WTC11 (cell line): ENCODE data around the gene CCNA2. TPM values are rescaled to one million over a fixed set of nuclear protein-coding genes. Genes with fewer than 3 reads are reported as not detected.

ENCODE experiments used
- ATAC-seq: fragments of 200-7000 bp; cut with Tn5 transposase; 2 replicates; pipeline ENCODE4 v1.10.0; 2021; ENCODE audit warnings: mild to moderate bottlenecking, moderate library complexity
- CTCF ChIA-PET: fragments of 300-600 bp; sonication (Branson Sonifier 250); formaldehyde crosslinking; loops from one replicate; lab custom pipeline; 2021; ENCODE audit warnings: antibody characterized with exemption; lab: Charles Lee
- POLR2A ChIA-PET: fragments of 350-600 bp; sonication (Branson Sonifier 250); formaldehyde crosslinking; loops from one replicate; lab custom pipeline; 2021; ENCODE audit warnings: antibody characterized with exemption; lab: Charles Lee
- DNase-seq: peaks from one replicate; pipeline ENCODE4 v3.0.0; 2021; ENCODE audit warnings: low spot score
- H3K27ac Mint-ChIP-seq: 2 replicates; pipeline ENCODE4 v1.8.0; 2021; ENCODE audit warnings: mixed read lengths
- H3K27me3 Mint-ChIP-seq: 2 replicates; pipeline ENCODE4 v1.8.0; 2021; ENCODE audit warnings: low read depth, mild to moderate bottlenecking, moderate library complexity, mixed read lengths
- H3K36me3 Mint-ChIP-seq: 2 replicates; pipeline ENCODE4 v1.8.0; 2021; ENCODE audit warnings: mixed read lengths
- H3K4me1 Mint-ChIP-seq: 2 replicates; pipeline ENCODE4 v1.8.0; 2022; ENCODE audit warnings: mixed read lengths
- H3K4me3 Mint-ChIP-seq: 2 replicates; pipeline ENCODE4 v1.8.0; 2021; ENCODE audit warnings: mild to moderate bottlenecking, moderate library complexity, mixed read lengths
- H3K9me3 Mint-ChIP-seq: 2 replicates; pipeline ENCODE4 v1.8.0; 2021; ENCODE audit warnings: mixed read lengths
- CREB1 ChIP-seq: sonication (generic); formaldehyde crosslinking; IDR thresholded peaks from 2 replicates; pipeline ENCODE4 v1.8.0; 2023; ENCODE audit warnings: mild to moderate bottlenecking, missing genetic modification reagents
- ELF4 ChIP-seq: sonication (generic); formaldehyde crosslinking; IDR thresholded peaks from 2 replicates; pipeline ENCODE4 v1.8.1; 2022; ENCODE audit warnings: low read depth, mild to moderate bottlenecking, moderate library complexity, missing genetic modification reagents
- GRHL2 ChIP-seq: fragments of 250-450 bp; sonication (Bioruptor Pico); IDR thresholded peaks from 2 replicates; pipeline ENCODE4 v1.8.0; 2022; ENCODE audit warnings: mild to moderate bottlenecking, moderate library complexity; ENCODE audit not compliant: insufficient replicate concordance, severe bottlenecking
- GTF2I ChIP-seq: fragments of 250-450 bp; sonication (Bioruptor Pico); conservative IDR thresholded peaks from 2 replicates; pipeline ENCODE4 v1.4.0; 2021; ENCODE audit warnings: mild to moderate bottlenecking
- KAT7 ChIP-seq: sonication (generic); formaldehyde crosslinking; IDR thresholded peaks from 2 replicates; pipeline ENCODE4 v1.8.1; 2023; ENCODE audit warnings: missing genetic modification reagents, mild to moderate bottlenecking, borderline replicate concordance
- NR3C1 ChIP-seq: sonication (generic); formaldehyde crosslinking; conservative IDR thresholded peaks from 2 replicates; pipeline ENCODE4 v1.8.1; 2023; ENCODE audit warnings: low read depth, mild to moderate bottlenecking, missing genetic modification reagents
- OVOL2 ChIP-seq: fragments of 250-450 bp; sonication (Bioruptor Pico); IDR thresholded peaks from 2 replicates; pipeline ENCODE4 v1.9.0; 2021; ENCODE audit warnings: mild to moderate bottlenecking, borderline replicate concordance
- SMAD3 ChIP-seq: sonication (generic); formaldehyde crosslinking; IDR thresholded peaks from 2 replicates; pipeline ENCODE4 v1.8.0; 2022; ENCODE audit warnings: missing genetic modification reagents, mild to moderate bottlenecking, borderline replicate concordance
- SMAD4 ChIP-seq: sonication (generic); formaldehyde crosslinking; IDR thresholded peaks from 2 replicates; pipeline ENCODE4 v1.8.0; 2022; ENCODE audit warnings: mild to moderate bottlenecking, missing genetic modification reagents
- ZNF396 ChIP-seq: fragments of 250-450 bp; sonication (Bioruptor Pico); IDR thresholded peaks from 2 replicates; pipeline ENCODE4 v1.8.0; 2021; ENCODE audit warnings: mild to moderate bottlenecking, moderate library complexity, borderline replicate concordance
- total RNA-seq: library from RNA; stranded (reverse); gene quantifications from 3 replicates; pipeline ENCODE4 v1.2.3, GENCODE V29; 2021
- TF ChIP-seq, protein P1 (sequence below): sonication (generic); formaldehyde crosslinking; IDR thresholded peaks from 2 replicates; pipeline ENCODE4 v1.8.1; 2022; ENCODE audit warnings: missing genetic modification reagents, borderline replicate concordance
- TF ChIP-seq, protein P2 (sequence below): fragments of 250-450 bp; sonication (Bioruptor Pico); IDR thresholded peaks from 2 replicates; pipeline ENCODE4 v2.1.2; 2022; ENCODE audit warnings: mild to moderate bottlenecking, moderate library complexity
- TF ChIP-seq, protein P3 (sequence below): sonication (generic); formaldehyde crosslinking; IDR thresholded peaks from 2 replicates; pipeline ENCODE4 v1.8.0; 2022; ENCODE audit warnings: missing genetic modification reagents
- TF ChIP-seq, protein P4 (sequence below): sonication (generic); formaldehyde crosslinking; IDR thresholded peaks from 2 replicates; pipeline ENCODE4 v1.8.0; 2022; ENCODE audit warnings: mild to moderate bottlenecking, missing genetic modification reagents
- TF ChIP-seq, protein P5 (sequence below): sonication (generic); formaldehyde crosslinking; IDR thresholded peaks from 2 replicates; pipeline ENCODE4 v1.8.1; 2023; ENCODE audit warnings: mild to moderate bottlenecking, missing genetic modification reagents
- TF ChIP-seq, protein P6 (sequence below): sonication (generic); formaldehyde crosslinking; IDR thresholded peaks from 2 replicates; pipeline ENCODE4 v1.8.1; 2023; ENCODE audit warnings: mild to moderate bottlenecking, missing genetic modification reagents
- TF ChIP-seq, protein P7 (sequence below): fragments of 200-600 bp; IDR thresholded peaks from 2 replicates; pipeline ENCODE4 v1.8.0; 2022; ENCODE audit warnings: antibody characterized with exemption

Gene CCNA2
- total RNA-seq, 1 experiment from 2014 or later: 95.1 TPM

DNA sequence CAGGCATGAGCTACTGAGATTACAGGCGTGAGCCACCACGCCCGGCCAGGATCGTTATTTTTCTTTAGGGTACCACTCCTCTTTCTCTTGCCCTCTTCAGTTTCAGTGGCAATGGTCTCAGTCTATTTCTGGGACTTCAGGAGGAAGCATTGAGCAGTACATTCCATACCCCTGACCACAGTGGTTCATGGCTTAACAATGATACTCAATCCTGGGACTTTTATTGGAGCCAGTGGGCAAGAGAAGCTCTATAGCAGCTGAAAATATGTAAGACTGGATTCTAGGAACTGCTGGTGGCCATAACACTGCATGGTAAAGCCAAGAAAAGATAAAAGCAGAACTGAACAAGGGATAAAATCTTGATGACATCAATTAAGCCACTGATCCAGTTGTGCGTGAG is 5.8 kb upstream of the CCNA2 start (continued):
- TF ChIP-seq, protein P1, sequence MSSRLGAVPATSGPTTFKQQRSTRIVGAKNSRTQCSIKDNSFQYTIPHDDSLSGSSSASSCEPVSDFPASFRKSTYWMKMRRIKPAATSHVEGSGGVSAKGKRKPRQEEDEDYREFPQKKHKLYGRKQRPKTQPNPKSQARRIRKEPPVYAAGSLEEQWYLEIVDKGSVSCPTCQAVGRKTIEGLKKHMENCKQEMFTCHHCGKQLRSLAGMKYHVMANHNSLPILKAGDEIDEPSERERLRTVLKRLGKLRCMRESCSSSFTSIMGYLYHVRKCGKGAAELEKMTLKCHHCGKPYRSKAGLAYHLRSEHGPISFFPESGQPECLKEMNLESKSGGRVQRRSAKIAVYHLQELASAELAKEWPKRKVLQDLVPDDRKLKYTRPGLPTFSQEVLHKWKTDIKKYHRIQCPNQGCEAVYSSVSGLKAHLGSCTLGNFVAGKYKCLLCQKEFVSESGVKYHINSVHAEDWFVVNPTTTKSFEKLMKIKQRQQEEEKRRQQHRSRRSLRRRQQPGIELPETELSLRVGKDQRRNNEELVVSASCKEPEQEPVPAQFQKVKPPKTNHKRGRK (CRISPR knock-in tag): no peak

DNA sequence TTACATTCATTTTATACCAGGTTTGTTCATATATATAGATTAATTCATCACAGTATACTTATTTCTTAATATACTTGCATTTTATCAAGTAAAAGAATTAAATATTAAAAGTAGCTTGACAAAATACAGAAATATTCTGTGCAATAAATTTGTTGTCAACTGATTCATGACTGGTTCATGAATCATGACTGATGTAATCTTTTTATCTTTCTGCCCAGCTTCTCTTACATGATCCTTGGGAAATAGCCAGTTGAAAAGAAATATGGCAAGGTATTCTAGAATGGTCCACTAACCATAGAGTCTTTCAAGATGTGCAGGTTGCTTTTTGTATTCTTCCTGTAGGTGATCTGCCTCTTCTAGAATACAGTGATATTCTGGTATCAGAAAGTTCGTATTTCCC is 4.2 kb upstream of the CCNA2 start:
- POLR2A ChIA-PET: no interaction called here
- ATAC-seq: no peak
- TF ChIP-seq SMAD3 (CRISPR knock-in tag): no peak
- no peak for TF ChIP-seq ELF4 (CRISPR knock-in tag)
- TF ChIP-seq NR3C1 (CRISPR knock-in tag): no peak
- H3K27me3 Mint-ChIP-seq: no peaks in the 10 kb centered on the region; the same call in 1 of the 2 replicates
- H3K4me1 Mint-ChIP-seq: no peaks in the 10 kb centered on the region
- DNase-seq: no peak
- H3K9me3 Mint-ChIP-seq: no peaks in the 10 kb centered on the region
- H3K27ac Mint-ChIP-seq: no peak overlapping the region
- no peak overlapping the region for H3K4me3 Mint-ChIP-seq
- CTCF ChIA-PET: no interaction called here
- H3K36me3 Mint-ChIP-seq: no peaks in the 10 kb centered on the region

DNA sequence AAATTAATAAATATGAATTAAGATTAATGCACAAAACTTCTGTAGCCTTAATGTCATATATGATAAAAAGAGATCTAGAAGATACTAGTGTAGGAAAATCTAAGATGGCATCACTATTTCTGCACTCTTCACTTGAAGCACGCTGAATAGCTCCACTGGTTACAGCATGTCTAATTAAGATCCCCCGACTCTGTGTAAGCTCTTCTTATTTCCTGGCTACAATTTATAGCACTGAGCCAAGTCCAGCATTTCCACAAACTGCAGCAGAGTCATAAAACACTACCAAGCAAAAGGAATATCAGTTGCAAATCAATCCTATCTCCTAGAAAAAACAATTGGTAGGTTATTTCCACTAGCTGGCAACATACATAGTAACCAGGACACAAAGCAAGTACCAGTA is 1.3 kb upstream of the CCNA2 start:
- H3K36me3 Mint-ChIP-seq: peaks cover 25% of the 10 kb centered on the region
- H3K4me1 Mint-ChIP-seq: peaks cover 9% of the 10 kb centered on the region
- ChIA-PET CTCF (no interaction called here), POLR2A (interaction anchor here (1.3 kb wide), 1 partner anchor 45 kb away, joined by 4 read pairs; the partner anchor contains the start of gene BBS7)
- DNase-seq: no peak
- H3K4me3 Mint-ChIP-seq: no peak overlapping the region; the same call in 1 of the 2 replicates
- H3K9me3 Mint-ChIP-seq: no peaks in the 10 kb centered on the region
- no peaks in the 10 kb centered on the region; the same call in 1 of the 2 replicates for H3K27me3 Mint-ChIP-seq
- no peak for ATAC-seq
- H3K27ac Mint-ChIP-seq: no peak overlapping the region
- TF ChIP-seq CREB1 (CRISPR knock-in tag) (no peak), SMAD4 (CRISPR knock-in tag) (no peak), OVOL2 (CRISPR knock-in tag) (no peak), SMAD3 (CRISPR knock-in tag) (no peak), KAT7 (no peak), ZNF396 (CRISPR knock-in tag) (no peak), GTF2I (CRISPR knock-in tag) (no peak), GRHL2 (CRISPR knock-in tag) (no peak)
- TF ChIP-seq, protein P2, sequence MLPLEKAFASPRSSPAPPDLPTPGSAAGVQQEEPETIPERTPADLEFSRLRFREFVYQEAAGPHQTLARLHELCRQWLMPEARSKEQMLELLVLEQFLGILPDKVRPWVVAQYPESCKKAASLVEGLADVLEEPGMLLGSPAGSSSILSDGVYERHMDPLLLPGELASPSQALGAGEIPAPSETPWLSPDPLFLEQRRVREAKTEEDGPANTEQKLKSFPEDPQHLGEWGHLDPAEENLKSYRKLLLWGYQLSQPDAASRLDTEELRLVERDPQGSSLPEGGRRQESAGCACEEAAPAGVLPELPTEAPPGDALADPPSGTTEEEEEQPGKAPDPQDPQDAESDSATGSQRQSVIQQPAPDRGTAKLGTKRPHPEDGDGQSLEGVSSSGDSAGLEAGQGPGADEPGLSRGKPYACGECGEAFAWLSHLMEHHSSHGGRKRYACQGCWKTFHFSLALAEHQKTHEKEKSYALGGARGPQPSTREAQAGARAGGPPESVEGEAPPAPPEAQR (CRISPR knock-in tag): no peak
- TF ChIP-seq, protein P3, sequence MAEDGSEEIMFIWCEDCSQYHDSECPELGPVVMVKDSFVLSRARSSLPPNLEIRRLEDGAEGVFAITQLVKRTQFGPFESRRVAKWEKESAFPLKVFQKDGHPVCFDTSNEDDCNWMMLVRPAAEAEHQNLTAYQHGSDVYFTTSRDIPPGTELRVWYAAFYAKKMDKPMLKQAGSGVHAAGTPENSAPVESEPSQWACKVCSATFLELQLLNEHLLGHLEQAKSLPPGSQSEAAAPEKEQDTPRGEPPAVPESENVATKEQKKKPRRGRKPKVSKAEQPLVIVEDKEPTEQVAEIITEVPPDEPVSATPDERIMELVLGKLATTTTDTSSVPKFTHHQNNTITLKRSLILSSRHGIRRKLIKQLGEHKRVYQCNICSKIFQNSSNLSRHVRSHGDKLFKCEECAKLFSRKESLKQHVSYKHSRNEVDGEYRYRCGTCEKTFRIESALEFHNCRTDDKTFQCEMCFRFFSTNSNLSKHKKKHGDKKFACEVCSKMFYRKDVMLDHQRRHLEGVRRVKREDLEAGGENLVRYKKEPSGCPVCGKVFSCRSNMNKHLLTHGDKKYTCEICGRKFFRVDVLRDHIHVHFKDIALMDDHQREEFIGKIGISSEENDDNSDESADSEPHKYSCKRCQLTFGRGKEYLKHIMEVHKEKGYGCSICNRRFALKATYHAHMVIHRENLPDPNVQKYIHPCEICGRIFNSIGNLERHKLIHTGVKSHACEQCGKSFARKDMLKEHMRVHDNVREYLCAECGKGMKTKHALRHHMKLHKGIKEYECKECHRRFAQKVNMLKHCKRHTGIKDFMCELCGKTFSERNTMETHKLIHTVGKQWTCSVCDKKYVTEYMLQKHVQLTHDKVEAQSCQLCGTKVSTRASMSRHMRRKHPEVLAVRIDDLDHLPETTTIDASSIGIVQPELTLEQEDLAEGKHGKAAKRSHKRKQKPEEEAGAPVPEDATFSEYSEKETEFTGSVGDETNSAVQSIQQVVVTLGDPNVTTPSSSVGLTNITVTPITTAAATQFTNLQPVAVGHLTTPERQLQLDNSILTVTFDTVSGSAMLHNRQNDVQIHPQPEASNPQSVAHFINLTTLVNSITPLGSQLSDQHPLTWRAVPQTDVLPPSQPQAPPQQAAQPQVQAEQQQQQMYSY: no peak
- TF ChIP-seq, protein P4, sequence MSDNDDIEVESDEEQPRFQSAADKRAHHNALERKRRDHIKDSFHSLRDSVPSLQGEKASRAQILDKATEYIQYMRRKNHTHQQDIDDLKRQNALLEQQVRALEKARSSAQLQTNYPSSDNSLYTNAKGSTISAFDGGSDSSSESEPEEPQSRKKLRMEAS: no peak
- TF ChIP-seq, protein P5, sequence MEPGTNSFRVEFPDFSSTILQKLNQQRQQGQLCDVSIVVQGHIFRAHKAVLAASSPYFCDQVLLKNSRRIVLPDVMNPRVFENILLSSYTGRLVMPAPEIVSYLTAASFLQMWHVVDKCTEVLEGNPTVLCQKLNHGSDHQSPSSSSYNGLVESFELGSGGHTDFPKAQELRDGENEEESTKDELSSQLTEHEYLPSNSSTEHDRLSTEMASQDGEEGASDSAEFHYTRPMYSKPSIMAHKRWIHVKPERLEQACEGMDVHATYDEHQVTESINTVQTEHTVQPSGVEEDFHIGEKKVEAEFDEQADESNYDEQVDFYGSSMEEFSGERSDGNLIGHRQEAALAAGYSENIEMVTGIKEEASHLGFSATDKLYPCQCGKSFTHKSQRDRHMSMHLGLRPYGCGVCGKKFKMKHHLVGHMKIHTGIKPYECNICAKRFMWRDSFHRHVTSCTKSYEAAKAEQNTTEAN: no peak
- TF ChIP-seq, protein P6, sequence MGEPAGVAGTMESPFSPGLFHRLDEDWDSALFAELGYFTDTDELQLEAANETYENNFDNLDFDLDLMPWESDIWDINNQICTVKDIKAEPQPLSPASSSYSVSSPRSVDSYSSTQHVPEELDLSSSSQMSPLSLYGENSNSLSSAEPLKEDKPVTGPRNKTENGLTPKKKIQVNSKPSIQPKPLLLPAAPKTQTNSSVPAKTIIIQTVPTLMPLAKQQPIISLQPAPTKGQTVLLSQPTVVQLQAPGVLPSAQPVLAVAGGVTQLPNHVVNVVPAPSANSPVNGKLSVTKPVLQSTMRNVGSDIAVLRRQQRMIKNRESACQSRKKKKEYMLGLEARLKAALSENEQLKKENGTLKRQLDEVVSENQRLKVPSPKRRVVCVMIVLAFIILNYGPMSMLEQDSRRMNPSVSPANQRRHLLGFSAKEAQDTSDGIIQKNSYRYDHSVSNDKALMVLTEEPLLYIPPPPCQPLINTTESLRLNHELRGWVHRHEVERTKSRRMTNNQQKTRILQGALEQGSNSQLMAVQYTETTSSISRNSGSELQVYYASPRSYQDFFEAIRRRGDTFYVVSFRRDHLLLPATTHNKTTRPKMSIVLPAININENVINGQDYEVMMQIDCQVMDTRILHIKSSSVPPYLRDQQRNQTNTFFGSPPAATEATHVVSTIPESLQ (CRISPR knock-in tag): no peak
- TF ChIP-seq, protein P7, sequence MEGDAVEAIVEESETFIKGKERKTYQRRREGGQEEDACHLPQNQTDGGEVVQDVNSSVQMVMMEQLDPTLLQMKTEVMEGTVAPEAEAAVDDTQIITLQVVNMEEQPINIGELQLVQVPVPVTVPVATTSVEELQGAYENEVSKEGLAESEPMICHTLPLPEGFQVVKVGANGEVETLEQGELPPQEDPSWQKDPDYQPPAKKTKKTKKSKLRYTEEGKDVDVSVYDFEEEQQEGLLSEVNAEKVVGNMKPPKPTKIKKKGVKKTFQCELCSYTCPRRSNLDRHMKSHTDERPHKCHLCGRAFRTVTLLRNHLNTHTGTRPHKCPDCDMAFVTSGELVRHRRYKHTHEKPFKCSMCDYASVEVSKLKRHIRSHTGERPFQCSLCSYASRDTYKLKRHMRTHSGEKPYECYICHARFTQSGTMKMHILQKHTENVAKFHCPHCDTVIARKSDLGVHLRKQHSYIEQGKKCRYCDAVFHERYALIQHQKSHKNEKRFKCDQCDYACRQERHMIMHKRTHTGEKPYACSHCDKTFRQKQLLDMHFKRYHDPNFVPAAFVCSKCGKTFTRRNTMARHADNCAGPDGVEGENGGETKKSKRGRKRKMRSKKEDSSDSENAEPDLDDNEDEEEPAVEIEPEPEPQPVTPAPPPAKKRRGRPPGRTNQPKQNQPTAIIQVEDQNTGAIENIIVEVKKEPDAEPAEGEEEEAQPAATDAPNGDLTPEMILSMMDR: no peak
- TF ChIP-seq, protein P1 (CRISPR knock-in tag): no peak
